B cell (primary cell): ENCODE results near the gene ICE2.

ENCODE experiments used
- EZH2 ChIP-seq: IDR thresholded peaks from 2 replicates; pipeline ENCODE4 v1.6.1; 2012; ENCODE audit warnings: borderline replicate concordance, low read depth, mild to moderate bottlenecking, moderate library complexity, low read length; ENCODE audit not compliant: insufficient read depth, poor library complexity, severe bottlenecking
- TF ChIP-seq, protein P1 (sequence below): fragments of 200-600 bp; IDR thresholded peaks from one replicate; pipeline ENCODE4 v1.8.0; 2022; ENCODE audit warnings: antibody characterized with exemption, mild to moderate bottlenecking

DNA sequence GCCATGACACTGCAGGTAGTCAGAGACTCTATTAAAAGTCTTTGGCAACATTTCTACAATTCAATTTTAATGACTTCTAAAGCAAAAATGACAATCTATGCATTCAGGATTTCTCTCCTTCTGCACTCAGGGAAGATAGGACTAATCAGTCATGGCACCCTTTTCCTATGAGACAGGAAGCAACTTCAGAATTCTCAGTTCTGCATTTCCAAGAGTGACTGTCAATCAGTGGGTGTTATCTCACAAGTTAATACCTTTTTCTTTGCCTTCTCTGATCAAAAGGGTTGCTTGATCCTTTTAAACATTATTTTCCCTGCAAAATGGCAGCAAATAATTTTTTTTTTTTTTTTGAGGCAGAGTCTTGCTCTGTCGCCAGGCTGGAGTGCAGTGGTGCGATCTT lies 7.8 kb upstream of the ICE2 start:
- TF ChIP-seq, protein P1, sequence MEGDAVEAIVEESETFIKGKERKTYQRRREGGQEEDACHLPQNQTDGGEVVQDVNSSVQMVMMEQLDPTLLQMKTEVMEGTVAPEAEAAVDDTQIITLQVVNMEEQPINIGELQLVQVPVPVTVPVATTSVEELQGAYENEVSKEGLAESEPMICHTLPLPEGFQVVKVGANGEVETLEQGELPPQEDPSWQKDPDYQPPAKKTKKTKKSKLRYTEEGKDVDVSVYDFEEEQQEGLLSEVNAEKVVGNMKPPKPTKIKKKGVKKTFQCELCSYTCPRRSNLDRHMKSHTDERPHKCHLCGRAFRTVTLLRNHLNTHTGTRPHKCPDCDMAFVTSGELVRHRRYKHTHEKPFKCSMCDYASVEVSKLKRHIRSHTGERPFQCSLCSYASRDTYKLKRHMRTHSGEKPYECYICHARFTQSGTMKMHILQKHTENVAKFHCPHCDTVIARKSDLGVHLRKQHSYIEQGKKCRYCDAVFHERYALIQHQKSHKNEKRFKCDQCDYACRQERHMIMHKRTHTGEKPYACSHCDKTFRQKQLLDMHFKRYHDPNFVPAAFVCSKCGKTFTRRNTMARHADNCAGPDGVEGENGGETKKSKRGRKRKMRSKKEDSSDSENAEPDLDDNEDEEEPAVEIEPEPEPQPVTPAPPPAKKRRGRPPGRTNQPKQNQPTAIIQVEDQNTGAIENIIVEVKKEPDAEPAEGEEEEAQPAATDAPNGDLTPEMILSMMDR: no peak
- no peak for TF ChIP-seq EZH2
